GM19238 (cell line): ENCODE results near the gene PLCL2.
"Not testable (repeated sequence)": the region's sequence is repeated elsewhere in the genome, so short reads cannot be mapped to it uniquely, and the experiment has no call there.

Experiments used
- DNase-seq: peaks from one replicate; pipeline ENCODE4 v3.0.0; 2011; ENCODE audit warnings: low spot score; ENCODE audit not compliant: insufficient read length

The PLCL2 gene

GRCh38 chr3:16957852-16958251 is 73.1 kb downstream of the PLCL2 start:
- DNase-seq, result not testable (repeated sequence)

- DNase-seq, result no peak
These were observed 75.4 kb downstream of the PLCL2 start for GRCh38 chr3:16960125-16960524.

GRCh38 chr3:16961621-16962205 is 77.0 kb downstream of the PLCL2 start:
- no peak for DNase-seq

- DNase-seq, result no peak
These were observed 90.3 kb downstream of the PLCL2 start for GRCh38 chr3:16975083-16975482.

GRCh38 chr3:16978234-16978920 is 93.6 kb downstream of the PLCL2 start:
- DNase-seq, result no peak

- no peak for DNase-seq
These were observed 94.1 kb downstream of the PLCL2 start for GRCh38 chr3:16978921-16979271.

- DNase-seq, result not testable (repeated sequence)
These were observed 95.2 kb downstream of the PLCL2 start for GRCh38 chr3:16979769-16980515.

GRCh38 chr3:16980526-16980925 is 95.8 kb downstream of the PLCL2 start:
- DNase-seq, result not testable (repeated sequence)

- no peak for DNase-seq
These were observed 97.7 kb downstream of the PLCL2 start for GRCh38 chr3:16982460-16982859.

GRCh38 chr3:16985608-16986007 is 100.9 kb downstream of the PLCL2 start:
- DNase-seq, result no peak

- no peak for DNase-seq
These were observed 102.4 kb downstream of the PLCL2 start for GRCh38 chr3:16987141-16987540.

- DNase-seq, result no peak
These were observed 105.4 kb downstream of the PLCL2 start for GRCh38 chr3:16990163-16990562.

- no peak for DNase-seq
These were observed 107.4 kb downstream of the PLCL2 start for GRCh38 chr3:16992198-16992597.

GRCh38 chr3:16993227-16993626 is 108.5 kb downstream of the PLCL2 start:
- no peak for DNase-seq

GRCh38 chr3:16994854-16995525 is 110.2 kb downstream of the PLCL2 start:
- no peak for DNase-seq

GRCh38 chr3:16995601-16996000 is 110.8 kb downstream of the PLCL2 start:
- DNase-seq, result no peak

GRCh38 chr3:16998236-16998923 is 113.6 kb downstream of the PLCL2 start:
- DNase-seq, result no peak

GRCh38 chr3:16999161-16999560 is 114.4 kb downstream of the PLCL2 start:
- no peak for DNase-seq

GRCh38 chr3:16999871-17000270 is 115.1 kb downstream of the PLCL2 start:
- no peak for DNase-seq

- no peak for DNase-seq
These were observed 118.7 kb downstream of the PLCL2 start for GRCh38 chr3:17003457-17003856.

GRCh38 chr3:17006132-17006852 is 121.5 kb downstream of the PLCL2 start:
- no peak for DNase-seq
